Stimulated activated CD8-positive, alpha-beta memory T cell treated with anti-CD3 and anti-CD28 coated beads, Interleukin-12 subunit alpha, Interleukin-12 subunit beta, amount 100 ng/mL, for 1 hour (primary cell): ENCODE data around the gene IL1RAPL2.
"Not testable (repeated sequence)": the region's sequence is repeated elsewhere in the genome, so short reads cannot be mapped to it uniquely, and the experiment has no call there.

Experiments used
- DNase-seq: peaks from one replicate; pipeline ENCODE4 v3.0.0-alpha.2; 2020; ENCODE audit warnings: low read depth

IL1RAPL2 gene

GRCh38 chrX:105168577-105168976 lies 602.6 kb downstream of the IL1RAPL2 start:
- DNase-seq = no peak

GRCh38 chrX:105173071-105173470 lies 607.1 kb downstream of the IL1RAPL2 start:
- no peak for DNase-seq

GRCh38 chrX:105179644-105180043 lies 613.6 kb downstream of the IL1RAPL2 start:
- no peak for DNase-seq

GRCh38 chrX:105189093-105189492 lies 623.1 kb downstream of the IL1RAPL2 start:
- DNase-seq = no peak

GRCh38 chrX:105190252-105190853 lies 624.4 kb downstream of the IL1RAPL2 start:
- no peak for DNase-seq

GRCh38 chrX:105191878-105192277 lies 625.9 kb downstream of the IL1RAPL2 start:
- no peak for DNase-seq

- no peak for DNase-seq
Measured at GRCh38 chrX:105209406-105209805, 643.4 kb downstream of the IL1RAPL2 start.

GRCh38 chrX:105210258-105210657 lies 644.3 kb downstream of the IL1RAPL2 start:
- DNase-seq = no peak

- DNase-seq = no peak
Measured at GRCh38 chrX:105211066-105211575, 645.1 kb downstream of the IL1RAPL2 start.

GRCh38 chrX:105219454-105220401 lies 653.7 kb downstream of the IL1RAPL2 start:
- DNase-seq = no peak

- no peak for DNase-seq
Measured at GRCh38 chrX:105220636-105221035, 654.6 kb downstream of the IL1RAPL2 start, which contains the start of gene TEX13A. Gene TEX13A, minus strand, starts transcription at chrX:105220694. Its CDS starts 297 bp downstream, at chrX:105220397.

- no peak for DNase-seq
Measured at GRCh38 chrX:105221374-105221773, 655.4 kb downstream of the IL1RAPL2 start.

- DNase-seq = no peak
Measured at GRCh38 chrX:105226499-105226898, 660.5 kb downstream of the IL1RAPL2 start.

GRCh38 chrX:105228602-105229001 lies 662.6 kb downstream of the IL1RAPL2 start:
- no peak for DNase-seq

GRCh38 chrX:105229146-105229545 lies 663.1 kb downstream of the IL1RAPL2 start:
- DNase-seq = no peak

GRCh38 chrX:105237407-105237806 lies 671.4 kb downstream of the IL1RAPL2 start:
- not testable (repeated sequence) for DNase-seq

- no peak for DNase-seq
Measured at GRCh38 chrX:105241056-105241455, 675.1 kb downstream of the IL1RAPL2 start.

GRCh38 chrX:105260291-105261043 lies 694.5 kb downstream of the IL1RAPL2 start:
- DNase-seq = no peak

GRCh38 chrX:105263171-105263570 lies 697.2 kb downstream of the IL1RAPL2 start:
- no peak for DNase-seq

GRCh38 chrX:105263801-105264200 lies 697.8 kb downstream of the IL1RAPL2 start:
- DNase-seq = no peak

- no peak for DNase-seq
Measured at GRCh38 chrX:105265093-105265492, 699.1 kb downstream of the IL1RAPL2 start.

GRCh38 chrX:105266456-105266855 lies 700.5 kb downstream of the IL1RAPL2 start:
- DNase-seq = no peak
